ENCODE measurements around the gene CLDN7.

DNA sequence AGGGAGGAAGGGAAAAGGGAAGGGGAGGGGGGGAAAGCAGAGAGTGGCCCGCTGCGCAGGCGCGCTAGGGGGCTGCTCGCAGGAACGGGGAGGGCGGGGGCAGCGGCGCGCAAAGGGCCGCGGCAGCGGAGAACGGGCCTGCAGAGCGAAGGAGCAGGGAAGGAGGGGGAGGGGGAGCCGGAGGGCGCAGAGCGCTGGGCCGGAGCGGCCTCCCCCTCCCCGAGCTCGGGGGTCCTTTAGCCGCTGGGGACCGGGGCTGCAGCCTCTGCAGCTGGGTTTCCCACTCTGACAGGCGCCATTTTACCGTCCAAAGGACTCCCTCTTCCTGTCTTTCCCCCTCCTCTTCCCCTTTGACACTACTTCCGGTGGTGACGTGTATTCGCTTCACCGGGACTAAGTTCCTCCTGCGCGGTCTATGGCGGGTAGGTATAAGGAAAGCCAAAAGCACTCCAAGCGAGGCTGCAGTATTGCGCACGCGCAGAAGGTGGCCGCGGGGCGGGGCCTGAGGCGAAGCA lies 10.6 kb downstream of the CLDN7 start, which contains the start of gene CTDNEP1:
- TF ChIP-seq ZNF274 (IDR thresholded peaks at IDR 0.05; ENCODE audit: low read depth, low read length): no peak
- no peak for TF ChIP-seq SUZ12 (IDR thresholded peaks at IDR 0.05; ENCODE audit: extremely low read depth, insufficient read depth, insufficient read length)
- TF ChIP-seq YY1 (IDR thresholded peaks at IDR 0.05; ENCODE audit: insufficient read depth, insufficient read length): peak; percentile 75
